Suppressor macrophage (primary cell): ENCODE results near the gene TRMT1L.
"Not testable (repeated sequence)": the region's sequence is repeated elsewhere in the genome, so short reads cannot be mapped to it uniquely, and the experiment has no call there.

ENCODE experiments used
- DNase-seq, 4 experiments: peaks; one replicate each; pipeline ENCODE4 v3.0.0-alpha.2; 2020 to 2022
- total RNA-seq, 17 experiments: gene quantifications; one replicate each; lab custom pipeline; 2026; ENCODE audit warnings: mixed read lengths in 6 of 17, inconsistent platforms in 3 of 17; lab: John Stamatoyannopoulos, UW

The TRMT1L gene
- total RNA-seq, result 20.5 to 48.4 (median 30.7) reads per million in 17 experiments

GRCh38 chr1:185156854-185157598, at the start of gene TRMT1L, which contains the start of gene SWT1:
TRMT1L (minus strand) TSS chr1:185156953; CDS start chr1:185156712, 241 bp downstream.
SWT1 (plus strand) TSS chr1:185157167; CDS start chr1:185160842, 3,675 bp downstream.
- peak; percentile 99 to 100 (median 100) for DNase-seq

- no peak for DNase-seq
Observed at GRCh38 chr1:185200889-185201288, 44.1 kb upstream of the TRMT1L start.

- DNase-seq, result not testable (repeated sequence)
Observed at GRCh38 chr1:185198712-185199111, 42.0 kb upstream of the TRMT1L start.

- DNase-seq, result no peak
Observed at GRCh38 chr1:185193756-185194155, 37.0 kb upstream of the TRMT1L start.

GRCh38 chr1:185170291-185170848, 13.6 kb upstream of the TRMT1L start:
- DNase-seq, result peak; percentile 62 to 73 (median 67)

GRCh38 chr1:185166106-185166505, 9.4 kb upstream of the TRMT1L start:
- no peak for DNase-seq

GRCh38 chr1:185162491-185162890, 5.7 kb upstream of the TRMT1L start:
- DNase-seq, result no peak

GRCh38 chr1:185159966-185160365, 3.2 kb upstream of the TRMT1L start:
- DNase-seq, result peak; percentile 11 to 73 (median 42)

GRCh38 chr1:185158800-185159199, 2.0 kb upstream of the TRMT1L start:
- DNase-seq, result peak in 1 of 4 experiments; percentile 6

- peak in 3 of 4 experiments; percentile 10 to 26 (median 11) for DNase-seq
Observed at GRCh38 chr1:185157599-185158412, 1.1 kb upstream of the TRMT1L start.

- DNase-seq, result peak in 1 of 4 experiments; percentile 33
Observed at GRCh38 chr1:185156288-185156853, 382 bp downstream of the TRMT1L start.

- peak; percentile 27 to 69 (median 54) for DNase-seq
Observed at GRCh38 chr1:185155600-185156287, 1.0 kb downstream of the TRMT1L start.

- DNase-seq, result peak in 2 of 4 experiments; percentile 8 to 17
Observed at GRCh38 chr1:185154912-185155513, 1.7 kb downstream of the TRMT1L start.

- DNase-seq, result peak in 1 of 4 experiments; percentile 10
Observed at GRCh38 chr1:185152187-185152767, 4.5 kb downstream of the TRMT1L start.

- DNase-seq, result no peak
Observed at GRCh38 chr1:185151215-185151614, 5.5 kb downstream of the TRMT1L start.

- no peak for DNase-seq
Observed at GRCh38 chr1:185144233-185144632, 12.5 kb downstream of the TRMT1L start.

GRCh38 chr1:185139246-185139645, 17.5 kb downstream of the TRMT1L start:
- no peak for DNase-seq

- DNase-seq, result no peak
Observed at GRCh38 chr1:185137896-185138545, 18.7 kb downstream of the TRMT1L start.

- no peak for DNase-seq
Observed at GRCh38 chr1:185132534-185132933, 24.2 kb downstream of the TRMT1L start.

- no peak for DNase-seq
Observed at GRCh38 chr1:185129708-185130107, 27.0 kb downstream of the TRMT1L start.

- no peak for DNase-seq
Observed at GRCh38 chr1:185112356-185112755, 44.4 kb downstream of the TRMT1L start.
